Peyer's patch (tissue), 4 donors: Measurements from ENCODE around the gene ITGB3.

ENCODE experiments used
- CTCF ChIP-seq, 6 experiments: fragments of 450-650 bp in 4 of 6; fragments of 200-600 bp in 2 of 6; sonication (generic) in 1 of 6; IDR thresholded peaks; one replicate each; pipeline ENCODE4 v1.5.1; 2017 to 2019; ENCODE audit warnings: antibody characterized with exemption in 6 of 6, mild to moderate bottlenecking in 3 of 6, moderate library complexity in 1 of 6
- POLR2A ChIP-seq, 2 donors: fragments of 450-650 bp; IDR thresholded peaks; one replicate each; pipeline ENCODE4 v1.5.1; 2017; ENCODE audit warnings: antibody characterized with exemption in 2 of 2, mild to moderate bottlenecking in 2 of 2, moderate library complexity in 2 of 2

- TF ChIP-seq CTCF (IDR thresholded peaks at IDR 0.05) (no peak), POLR2A (IDR thresholded peaks at IDR 0.05) (no peak)
Measured at GRCh38 chr17:47299239-47299910, 45.7 kb downstream of the ITGB3 start.
